ENCODE results near the gene GJC2. TPM values are rescaled to one million over a fixed set of nuclear protein-coding genes. Genes with fewer than 3 reads are reported as not detected.

GJC2 gene
- 2.7 and 3.1 TPM in 2 replicates for total RNA-seq

GRCh38 chr1:228149406-228150119, at the start of gene GJC2:
Gene GJC2 (plus strand): TSS chr1:228149930. CDS start chr1:228157759, 7,829 bp downstream.

GRCh38 chr1:228102791-228103620, 46.7 kb upstream of the GJC2 start, which contains the start of gene C1orf35:
Gene C1orf35 (minus strand): TSS chr1:228103325. CDS start chr1:228103227, 98 bp downstream.

GRCh38 chr1:228109073-228109961, 40.4 kb upstream of the GJC2 start, which contains the start of gene MRPL55:
Gene MRPL55 (minus strand): TSS chr1:228109299. CDS start chr1:228108260, 1,039 bp downstream.

GRCh38 chr1:228139931-228140723, 9.6 kb upstream of the GJC2 start, which contains the start of gene GUK1:
Gene GUK1 (plus strand): TSS chr1:228140279. CDS start chr1:228140303, 24 bp downstream.

GRCh38 chr1:228165372-228166169, 15.8 kb downstream of the GJC2 start, which contains the start of gene IBA57:
Gene IBA57 (plus strand): TSS chr1:228165804. CDS start chr1:228165817, 13 bp downstream.

GRCh38 chr1:228207851-228208821, 58.4 kb downstream of the GJC2 start, which contains the start of gene OBSCN:
Gene OBSCN (plus strand): TSS chr1:228208044. CDS start chr1:228211784, 3,740 bp downstream.

Other genes with a start within 250 kb of the GJC2 start
- 0.28 and 0.38 TPM in 2 replicates for gene WNT9A, start 202.0 kb upstream of the GJC2 start, total RNA-seq
- not detected in 2 replicates for gene WNT3A, start 142.9 kb upstream of the GJC2 start, total RNA-seq
- gene ARF1, start 67.2 kb upstream of the GJC2 start, total RNA-seq, result 225 and 647 TPM in 2 replicates
- gene C1orf35, start 46.6 kb upstream of the GJC2 start, total RNA-seq, result 7.0 and 13.4 TPM in 2 replicates
- gene MRPL55, start 40.6 kb upstream of the GJC2 start, total RNA-seq, result 69.1 and 72.9 TPM in 2 replicates
- gene GUK1, start 9.7 kb upstream of the GJC2 start, total RNA-seq, result 488 and 596 TPM in 2 replicates
- 2.3 and 4.0 TPM in 2 replicates for gene IBA57, start 15.9 kb downstream of the GJC2 start, total RNA-seq
- gene OBSCN, start 58.1 kb downstream of the GJC2 start, total RNA-seq, result 2.9 and 10.1 TPM in 2 replicates

All from regular cardiac myocyte (primary cell).